GM11168 (cell line): Measurements from ENCODE around the gene USP20.

Source experiments
- in situ Hi-C: fragments of 300-500 bp; cut with MboI; formaldehyde crosslinking; loops from one replicate; pipeline ENCODE4 v1.12.0; 2022; ENCODE audit warnings: low sequenced_read_pairs; ENCODE audit not compliant: unreplicated experiment

USP20 gene

GRCh38 chr9:129907201-129907600 is 71.9 kb downstream of the USP20 start:
- in situ Hi-C loops, result no loop called here

- in situ Hi-C loops, result no loop called here
These were observed 73.6 kb downstream of the USP20 start for GRCh38 chr9:129908906-129909305.

GRCh38 chr9:129909851-129910250 is 74.6 kb downstream of the USP20 start:
- in situ Hi-C loops, result no loop called here

- in situ Hi-C loops, result no loop called here
These were observed 75.6 kb downstream of the USP20 start for GRCh38 chr9:129910628-129911567.

- in situ Hi-C loops, result no loop called here
These were observed 78.8 kb downstream of the USP20 start for GRCh38 chr9:129914051-129914450.

- in situ Hi-C loops, result no loop called here
These were observed 81.4 kb downstream of the USP20 start for GRCh38 chr9:129916707-129917106.

- in situ Hi-C loops, result no loop called here
These were observed 83.2 kb downstream of the USP20 start for GRCh38 chr9:129918296-129918950.

- in situ Hi-C loops, result no loop called here
These were observed 84.0 kb downstream of the USP20 start for GRCh38 chr9:129919277-129919676.

GRCh38 chr9:129919841-129920240 is 84.6 kb downstream of the USP20 start:
- in situ Hi-C loops, result no loop called here

GRCh38 chr9:129921905-129922304 is 86.6 kb downstream of the USP20 start:
- in situ Hi-C loops, result no loop called here

GRCh38 chr9:129923589-129923988 is 88.3 kb downstream of the USP20 start:
- in situ Hi-C loops, result no loop called here

- in situ Hi-C loops, result no loop called here
These were observed 94.4 kb downstream of the USP20 start for GRCh38 chr9:129929496-129930125.

GRCh38 chr9:129930743-129931142 is 95.5 kb downstream of the USP20 start:
- in situ Hi-C loops, result no loop called here
